Tibial nerve (tissue), 4 donors: ENCODE data around the gene NR2F1-AS1. TPM values are rescaled to one million over a fixed set of nuclear protein-coding genes. Genes with fewer than 3 reads are reported as not detected.
"Not testable (repeated sequence)": the region's sequence is repeated elsewhere in the genome, so short reads cannot be mapped to it uniquely, and the experiment has no call there.

Experiments
- DNase-seq, 2 donors: peaks; one replicate each; pipeline ENCODE4 v3.0.0-alpha.2; 2019; ENCODE audit warnings: low spot score in 2 of 2
- H3K27ac ChIP-seq, 4 donors: fragments of 200-600 bp; sonication (generic) in 3 of 4; one replicate each; pipeline ENCODE4 v1.5.1; 2017 to 2019; ENCODE audit warnings: mild to moderate bottlenecking in 1 of 4
- H3K27me3 ChIP-seq, 2 donors: fragments of 200-600 bp; sonication (generic) in 1 of 2; one replicate each; pipeline versions ENCODE4 v1.5.1 to v1.6.0; 2017 to 2019
- H3K36me3 ChIP-seq, 3 donors: fragments of 200-600 bp; sonication (generic); one replicate each; pipeline ENCODE4 v1.5.1; 2018 to 2019
- H3K4me1 ChIP-seq, 4 donors: fragments of 200-600 bp; sonication (generic) in 3 of 4; one replicate each; pipeline ENCODE4 v1.5.1; 2017 to 2019
- H3K4me3 ChIP-seq, 4 donors: fragments of 200-600 bp; sonication (generic) in 3 of 4; one replicate each; pipeline ENCODE4 v1.5.1; 2017 to 2019; ENCODE audit warnings: mild to moderate bottlenecking in 1 of 4, moderate library complexity in 1 of 4
- H3K9me3 ChIP-seq, 4 donors: fragments of 200-600 bp; sonication (generic) in 3 of 4; one replicate each; pipeline ENCODE4 v1.5.1; 2017 to 2019
- CTCF ChIP-seq, 5 experiments: fragments of 200-600 bp in 3 of 5; fragments of 450-650 bp in 2 of 5; sonication (generic) in 3 of 5; IDR thresholded peaks; one replicate each; pipeline ENCODE4 v1.5.1; 2016 to 2019; ENCODE audit warnings: antibody characterized with exemption in 5 of 5, mild to moderate bottlenecking in 3 of 5, moderate library complexity in 2 of 5
- EP300 ChIP-seq, 2 donors: sonication (generic); formaldehyde crosslinking; IDR thresholded peaks; one replicate each; pipeline ENCODE4 v1.6.1; 2017; ENCODE audit warnings: antibody characterized with exemption in 2 of 2, mild to moderate bottlenecking in 1 of 2
- POLR2A ChIP-seq, 2 donors: fragments of 450-650 bp; IDR thresholded peaks; one replicate each; pipeline ENCODE4 v1.6.1; 2017; ENCODE audit warnings: antibody characterized with exemption in 2 of 2, mild to moderate bottlenecking in 2 of 2, moderate library complexity in 2 of 2
- WGBS, 2 donors: methylation state at CpG; one replicate each; pipeline ENCODE4 v1.1.5; 2018; 5-methylcytosine and 5-hydroxymethylcytosine counted together
- total RNA-seq, 4 donors: library from RNA; depleted of rRNA; stranded (reverse); fragments of >200 nt; gene quantifications; one replicate each; pipeline ENCODE4 v1.1.0, GENCODE V29; 2016

Gene NR2F1-AS1
- total RNA-seq, 4 donors from 2014 or later = 13.5 to 38.4 (median 35.4) TPM

GRCh38 chr5:93401634-93402213, 179.3 kb downstream of the NR2F1-AS1 start:
- TF ChIP-seq CTCF (IDR thresholded peaks at IDR 0.05) (no peak), POLR2A (IDR thresholded peaks at IDR 0.05) (no peak), EP300 (IDR thresholded peaks at IDR 0.05) (no peak)

GRCh38 chr5:93399675-93400074, 181.3 kb downstream of the NR2F1-AS1 start:
- Histone ChIP-seq H3K9me3 (peaks cover 0 to 5% (median 0%) of the 10 kb centered on the region in 4 donors), H3K4me3 (no peak overlapping the region), H3K36me3 (no peaks in the 10 kb centered on the region), H3K27ac (no peak overlapping the region), H3K27me3 (no peaks in the 10 kb centered on the region), H3K4me1 (peaks cover 0 to 8% (median 0%) of the 10 kb centered on the region in 4 donors)
- WGBS, 2 donors = 59 to 76% methylated on average over 3 of the region's 3 CpGs
- TF ChIP-seq EP300 (IDR thresholded peaks at IDR 0.05) (no peak), CTCF (IDR thresholded peaks at IDR 0.05) (no peak), POLR2A (IDR thresholded peaks at IDR 0.05) (no peak)
- no peak for DNase-seq

More at GRCh38 chr5:93401634-93402213, 179.3 kb downstream of the NR2F1-AS1 start:
- WGBS, 2 donors = 43 to 52% methylated on average over 3 of the region's 3 CpGs
- Histone ChIP-seq H3K36me3 (no peaks in the 10 kb centered on the region), H3K9me3 (no peaks in the 10 kb centered on the region), H3K4me3 (no peak overlapping the region), H3K27ac (no peak overlapping the region), H3K27me3 (no peaks in the 10 kb centered on the region), H3K4me1 (peaks cover 0 to 9% (median 0%) of the 10 kb centered on the region in 4 donors)
- no peak for DNase-seq

- H3K36me3 ChIP-seq = no peaks in the 10 kb centered on the region
- WGBS, 2 donors = 85 to 86% methylated on average over 1 of the region's 1 CpG
- H3K4me3 ChIP-seq = no peak overlapping the region
- DNase-seq = no peak
- no peaks in the 10 kb centered on the region for H3K4me1 ChIP-seq
- peaks cover 0 to 5% (median 0%) of the 10 kb centered on the region in 4 donors for H3K9me3 ChIP-seq
- no peak for TF ChIP-seq POLR2A (IDR thresholded peaks at IDR 0.05)
- no peak for TF ChIP-seq EP300 (IDR thresholded peaks at IDR 0.05)
- no peak for TF ChIP-seq CTCF (IDR thresholded peaks at IDR 0.05)
- H3K27ac ChIP-seq = no peak overlapping the region
- H3K27me3 ChIP-seq = no peaks in the 10 kb centered on the region
Observed at GRCh38 chr5:93395971-93396379, 185.0 kb downstream of the NR2F1-AS1 start.

GRCh38 chr5:93395010-93395409, 186.0 kb downstream of the NR2F1-AS1 start:
- TF ChIP-seq POLR2A (IDR thresholded peaks at IDR 0.05) (no peak), EP300 (IDR thresholded peaks at IDR 0.05) (no peak), CTCF (IDR thresholded peaks at IDR 0.05) (no peak)
- Histone ChIP-seq H3K27me3 (no peaks in the 10 kb centered on the region), H3K9me3 (peaks cover 0 to 5% (median 0%) of the 10 kb centered on the region in 4 donors), H3K36me3 (no peaks in the 10 kb centered on the region), H3K4me1 (no peaks in the 10 kb centered on the region), H3K4me3 (no peak overlapping the region), H3K27ac (no peak overlapping the region)
- 100% methylated on average over 1 of the region's 1 CpG for WGBS, 2 donors
- DNase-seq = no peak

GRCh38 chr5:93394301-93394700, 186.7 kb downstream of the NR2F1-AS1 start:
- no peak overlapping the region for H3K4me3 ChIP-seq

GRCh38 chr5:93391169-93391568, 189.8 kb downstream of the NR2F1-AS1 start:
- not testable (repeated sequence) for H3K27me3 ChIP-seq, DNase-seq, H3K9me3 ChIP-seq, H3K36me3 ChIP-seq, H3K4me3 ChIP-seq, H3K4me1 ChIP-seq, H3K27ac ChIP-seq
- WGBS, 2 donors = 96 to 100% methylated on average over 2 of the region's 2 CpGs

More at GRCh38 chr5:93394301-93394700, 186.7 kb downstream of the NR2F1-AS1 start:
- H3K9me3 ChIP-seq = peaks cover 0 to 5% (median 0%) of the 10 kb centered on the region in 4 donors
- H3K36me3 ChIP-seq = no peaks in the 10 kb centered on the region
- no peaks in the 10 kb centered on the region for H3K27me3 ChIP-seq
- no peak for DNase-seq
- WGBS, 2 donors = 89 to 100% methylated on average over 2 of the region's 2 CpGs
- no peak overlapping the region for H3K27ac ChIP-seq
- H3K4me1 ChIP-seq = no peaks in the 10 kb centered on the region
- TF ChIP-seq POLR2A (IDR thresholded peaks at IDR 0.05) (no peak), CTCF (IDR thresholded peaks at IDR 0.05) (no peak), EP300 (IDR thresholded peaks at IDR 0.05) (no peak)
